Colonic mucosa (tissue), 4 donors: Measurements from ENCODE around the gene IP6K1. TPM values are rescaled to one million over a fixed set of nuclear protein-coding genes. Genes with fewer than 3 reads are reported as not detected.

Source experiments
- DNase-seq: peaks from one replicate; pipeline ENCODE4 v3.0.0-alpha.2; 2020
- H3K27ac ChIP-seq: fragments of 200-600 bp; one replicate; pipeline ENCODE4 v1.8.0; 2021
- H3K27me3 ChIP-seq: fragments of 200-600 bp; one replicate; pipeline ENCODE4 v1.8.0; 2021
- H3K36me3 ChIP-seq: fragments of 200-600 bp; one replicate; pipeline ENCODE4 v1.8.0; 2021
- H3K4me1 ChIP-seq: fragments of 200-600 bp; one replicate; pipeline ENCODE4 v1.8.0; 2021; ENCODE audit warnings: mild to moderate bottlenecking
- H3K4me3 ChIP-seq: fragments of 200-600 bp; one replicate; pipeline ENCODE4 v1.8.0; 2021
- H3K9ac ChIP-seq, 2 donors: one replicate each; pipeline ENCODE4 v1.7.0; 2013; ENCODE audit warnings: control low read depth in 2 of 2, low read depth in 2 of 2, low read length in 2 of 2
- H3K9me3 ChIP-seq: fragments of 200-600 bp; one replicate; pipeline ENCODE4 v1.8.0; 2021
- CTCF ChIP-seq: fragments of 200-600 bp; IDR thresholded peaks from one replicate; pipeline ENCODE4 v1.8.0; 2022; ENCODE audit warnings: antibody characterized with exemption, mild to moderate bottlenecking
- intact Hi-C: fragments of 100-400 bp; cut with DNase I; formaldehyde crosslinking; loops from one replicate; pipeline ENCODE4 v1.14.1; 2022
- total RNA-seq, 2 donors: library from RNA; stranded (reverse); fragmentation: NEBNext Ultra II Directional in 1 of 2; extraction: Animal tissue kit (Norgen Biotek cat#: 25700) in 1 of 2; gene quantifications; one replicate each; pipeline ENCODE4 v1.2.1, GENCODE V29; 2021
- donor health status: healthy.
- donor health status: DM: no; HTN: no; CAD: no.
- donor health status: DM: no; HTN: no; CAD: no.

Gene IP6K1
- total RNA-seq, 2 donors from 2014 or later, result 26.8 to 33.7 TPM

- no peak for DNase-seq
- Histone ChIP-seq H3K9me3 (no peaks in the 10 kb centered on the region), H3K36me3 (no peaks in the 10 kb centered on the region), H3K4me1 (peaks cover 5% of the 10 kb centered on the region), H3K27ac (peak overlapping the region; percentile 79), H3K9ac (peak overlapping the region; percentile 63), H3K27me3 (peaks cover 7% of the 10 kb centered on the region), H3K4me3 (peak overlapping the region; percentile 62)
- no peak for TF ChIP-seq CTCF
- intact Hi-C loops, result no loop called here
Measured at GRCh38 chr3:49804141-49805041, 18.0 kb upstream of the IP6K1 start.

DNA sequence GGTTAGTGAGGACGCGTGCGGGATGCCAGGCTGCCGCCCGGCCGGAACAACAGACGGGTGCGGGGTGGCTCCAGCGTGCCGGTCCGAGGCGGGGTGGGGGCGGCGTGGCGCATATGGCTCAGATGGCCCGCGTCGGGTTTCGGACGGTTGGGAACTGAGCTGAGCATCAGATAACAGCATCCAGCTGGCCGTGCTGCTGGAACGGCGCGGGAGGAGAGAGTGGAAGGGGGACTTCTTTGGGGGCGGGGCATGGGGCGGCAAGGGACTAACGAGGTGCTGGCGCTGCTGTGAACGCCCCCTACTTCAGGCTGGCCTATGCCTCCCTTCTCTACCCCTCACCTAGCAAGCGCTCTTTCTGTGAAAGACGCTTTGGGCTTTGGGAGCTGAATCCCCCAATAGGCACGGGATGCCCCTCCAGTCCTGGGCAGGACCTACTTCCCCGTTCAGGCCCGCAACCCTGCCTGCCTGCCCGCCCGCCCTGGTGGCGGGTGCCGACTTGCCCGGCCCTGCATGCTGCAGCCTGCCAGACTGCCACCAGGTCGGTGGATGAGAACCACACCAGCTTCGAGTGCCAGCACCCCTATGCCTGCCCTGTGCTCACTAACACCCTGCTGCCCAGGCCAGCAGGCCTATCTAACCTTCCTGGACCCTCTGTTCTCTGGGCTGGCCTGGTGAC lies 17.3 kb upstream of the IP6K1 start:
- no peaks in the 10 kb centered on the region for H3K36me3 ChIP-seq
- intact Hi-C loops, result loop anchor here (2.0 kb wide), 2 partner anchors 37 to 103 kb away; no protein-coding TSS in a partner anchor
- H3K27me3 ChIP-seq, result peaks cover 7% of the 10 kb centered on the region
- H3K4me1 ChIP-seq, result peaks cover 5% of the 10 kb centered on the region
- H3K9me3 ChIP-seq, result no peaks in the 10 kb centered on the region
- DNase-seq, result no peak
- peak overlapping the region; percentile 63 for H3K9ac ChIP-seq
- TF ChIP-seq CTCF, result no peak
- H3K27ac ChIP-seq, result peak overlapping the region; percentile 79
- peak overlapping the region; percentile 62 for H3K4me3 ChIP-seq

GRCh38 chr3:49802719-49803464 lies 16.6 kb upstream of the IP6K1 start, which contains the start of gene INKA1:
TSS of gene INKA1 (plus strand) at chr3:49803261. CDS start at chr3:49803393, 132 bp downstream.
- H3K9ac ChIP-seq, result peak within 1 kb of the TSS; percentile 63
- DNase-seq, result peak; percentile 95
- H3K36me3 ChIP-seq, result no peaks in the 10 kb centered on the region
- TF ChIP-seq CTCF, result no peak
- peak within 1 kb of the TSS; percentile 79 for H3K27ac ChIP-seq
- peak within 1 kb of the TSS; percentile 62 for H3K4me3 ChIP-seq
- no peaks in the 10 kb centered on the region for H3K9me3 ChIP-seq
- H3K27me3 ChIP-seq, result peaks cover 7% of the 10 kb centered on the region
- H3K4me1 ChIP-seq, result peaks cover 5% of the 10 kb centered on the region
- intact Hi-C loops, result loop anchor here (2.0 kb wide), 2 partner anchors 38 to 104 kb away; no protein-coding TSS in a partner anchor

- H3K9ac ChIP-seq, result no peak overlapping the region
- intact Hi-C loops, result no loop called here
- no peaks in the 10 kb centered on the region for H3K9me3 ChIP-seq
- no peaks in the 10 kb centered on the region for H3K36me3 ChIP-seq
- peaks cover 5% of the 10 kb centered on the region for H3K4me1 ChIP-seq
- H3K27me3 ChIP-seq, result peaks cover 7% of the 10 kb centered on the region
- TF ChIP-seq CTCF, result no peak
- no peak for DNase-seq
- no peak overlapping the region for H3K4me3 ChIP-seq
- H3K27ac ChIP-seq, result no peak overlapping the region
Measured at GRCh38 chr3:49801160-49801559, 14.8 kb upstream of the IP6K1 start.

- intact Hi-C loops, result no loop called here
- no peaks in the 10 kb centered on the region for H3K9me3 ChIP-seq
- no peak within 1 kb of the TSS for H3K9ac ChIP-seq
- H3K27ac ChIP-seq, result no peak within 1 kb of the TSS
- no peak within 1 kb of the TSS for H3K4me3 ChIP-seq
- H3K36me3 ChIP-seq, result no peaks in the 10 kb centered on the region
- H3K27me3 ChIP-seq, result peaks cover 7% of the 10 kb centered on the region
- TF ChIP-seq CTCF, result no peak
- peaks cover 5% of the 10 kb centered on the region for H3K4me1 ChIP-seq
- DNase-seq, result no peak
Measured at GRCh38 chr3:49799761-49800160, 13.4 kb upstream of the IP6K1 start, which contains the start of gene CDHR4. TSS of gene CDHR4 (minus strand) at chr3:49799873. CDS start at chr3:49799812, 61 bp downstream.
